Neural cell (in vitro differentiated cells): ENCODE measurements around the gene COL28A1. TPM values are rescaled to one million over a fixed set of nuclear protein-coding genes. Genes with fewer than 3 reads are reported as not detected.

Source experiments
- H2AFZ ChIP-seq: fragments of 200-600, 300-800 bp; sonication (generic), shearing (Covaris generic); 2 replicates; pipeline ENCODE4 v1.6.0; 2014; ENCODE audit warnings: low read depth, mild to moderate bottlenecking, antibody characterized with exemption, low read length, moderate library complexity
- H3F3A ChIP-seq: fragments of 200-600 bp; shearing (Covaris generic); 2 replicates; pipeline ENCODE4 v1.6.1; 2016; ENCODE audit warnings: mild to moderate bottlenecking, moderate library complexity, mixed read lengths, antibody characterized with exemption, low read length; ENCODE audit not compliant: insufficient read depth, poor library complexity, severe bottlenecking
- H3K27ac ChIP-seq: fragments of 200-600, 300-800 bp; sonication (generic), shearing (Covaris generic); 2 replicates; pipeline ENCODE4 v1.5.1; 2014; ENCODE audit warnings: mild to moderate bottlenecking, low read length, moderate library complexity
- H3K27me3 ChIP-seq: fragments of 300-800, 200-600 bp; sonication (generic), shearing (Covaris generic); 2 replicates; pipeline ENCODE4 v1.6.0; 2014; ENCODE audit warnings: mild to moderate bottlenecking, low read depth, low read length, moderate library complexity; ENCODE audit not compliant: insufficient read depth
- H3K36me3 ChIP-seq: fragments of 300-800, 200-600 bp; sonication (generic), shearing (Covaris generic); 2 replicates; pipeline ENCODE4 v1.5.1; 2014; ENCODE audit warnings: mild to moderate bottlenecking, antibody characterized with exemption, low read length, moderate library complexity; ENCODE audit not compliant: insufficient read depth
- H3K4me2 ChIP-seq: fragments of 300-800, 200-600 bp; sonication (generic), shearing (Covaris generic); 2 replicates; pipeline ENCODE4 v1.6.0; 2014; ENCODE audit warnings: mild to moderate bottlenecking, low read length
- H3K4me3 ChIP-seq: fragments of 300-800, 200-600 bp; sonication (generic), shearing (Covaris generic); 2 replicates; pipeline ENCODE4 v1.5.1; 2014; ENCODE audit warnings: mild to moderate bottlenecking, low read length, moderate library complexity
- H3K79me2 ChIP-seq: fragments of 200-600 bp; shearing (Covaris generic); replicated peaks from 2 replicates; pipeline ENCODE4 v1.6.0; 2014; ENCODE audit warnings: mild to moderate bottlenecking, low read length, moderate library complexity; ENCODE audit not compliant: insufficient read depth
- H3K9ac ChIP-seq: fragments of 300-800, 200-600 bp; sonication (generic), shearing (Covaris generic); 2 replicates; pipeline ENCODE4 v1.6.1; 2016; ENCODE audit warnings: mild to moderate bottlenecking, low read length, mixed read lengths
- H3K9me2 ChIP-seq: fragments of 200-600 bp; shearing (Covaris generic); 2 replicates; pipeline ENCODE4 v1.6.1; 2016; ENCODE audit warnings: mild to moderate bottlenecking, low read length, mixed read lengths; ENCODE audit not compliant: insufficient read depth
- H3K9me3 ChIP-seq: fragments of 200-600, 300-800 bp; sonication (generic), shearing (Covaris generic); 2 replicates; pipeline ENCODE4 v1.6.1; 2016; ENCODE audit warnings: mild to moderate bottlenecking, mixed run types, low read length, moderate library complexity, mixed read lengths
- H4K20me1 ChIP-seq: fragments of 200-600 bp; shearing (Covaris generic); 2 replicates; pipeline ENCODE4 v1.6.1; 2016; ENCODE audit warnings: mild to moderate bottlenecking, mixed run types; ENCODE audit not compliant: insufficient read depth
- EP300 ChIP-seq: fragments of 450-650 bp; conservative IDR thresholded peaks from 2 replicates; pipeline ENCODE4 v1.6.1; 2014; ENCODE audit warnings: antibody characterized with exemption, mild to moderate bottlenecking, moderate library complexity; ENCODE audit not compliant: poor library complexity, severe bottlenecking
- EZH2 ChIP-seq: fragments of 200-600, 300-800 bp; shearing (Covaris generic), sonication (generic); IDR thresholded peaks from 2 replicates; pipeline ENCODE4 v1.6.1; 2014; ENCODE audit warnings: antibody characterized with exemption, low read length, borderline replicate concordance, mild to moderate bottlenecking; ENCODE audit not compliant: insufficient read depth, poor library complexity, severe bottlenecking
- MXI1 ChIP-seq: fragments of 450-650 bp; conservative IDR thresholded peaks from 2 replicates; pipeline ENCODE4 v1.6.1; 2014; ENCODE audit warnings: antibody characterized with exemption, mild to moderate bottlenecking; ENCODE audit not compliant: poor library complexity, severe bottlenecking
- POLR2AphosphoS5 ChIP-seq: IDR thresholded peaks from 2 replicates; pipeline ENCODE4 v1.6.1; 2012
- SMC3 ChIP-seq: fragments of 450-650 bp; conservative IDR thresholded peaks from 2 replicates; pipeline ENCODE4 v1.6.1; 2014; ENCODE audit warnings: antibody characterized with exemption, mild to moderate bottlenecking, moderate library complexity; ENCODE audit not compliant: poor library complexity
- polyA plus RNA-seq: library from polyadenylated mRNA; depleted of rRNA; stranded (reverse); fragments of >200 nt; gene quantifications from 2 replicates; pipeline ENCODE4 v1.2.3, GENCODE V29; 2014
- TF ChIP-seq, protein P1 (sequence below): fragments of 450-650 bp; IDR thresholded peaks from 2 replicates; pipeline ENCODE4 v1.5.1; 2014; ENCODE audit warnings: antibody characterized with exemption, mild to moderate bottlenecking, moderate library complexity; ENCODE audit not compliant: poor library complexity, severe bottlenecking
- TF ChIP-seq, protein P2 (sequence below): IDR thresholded peaks from 2 replicates; pipeline ENCODE4 v1.6.1; 2012; ENCODE audit warnings: borderline replicate concordance

COL28A1 gene
- polyA plus RNA-seq, 1 donor from 2014 or later = 1.0 TPM

- TF ChIP-seq EZH2 (no peak), POLR2AphosphoS5 (no peak), EP300 (no peak), MXI1 (no peak)
- TF ChIP-seq, protein P1, sequence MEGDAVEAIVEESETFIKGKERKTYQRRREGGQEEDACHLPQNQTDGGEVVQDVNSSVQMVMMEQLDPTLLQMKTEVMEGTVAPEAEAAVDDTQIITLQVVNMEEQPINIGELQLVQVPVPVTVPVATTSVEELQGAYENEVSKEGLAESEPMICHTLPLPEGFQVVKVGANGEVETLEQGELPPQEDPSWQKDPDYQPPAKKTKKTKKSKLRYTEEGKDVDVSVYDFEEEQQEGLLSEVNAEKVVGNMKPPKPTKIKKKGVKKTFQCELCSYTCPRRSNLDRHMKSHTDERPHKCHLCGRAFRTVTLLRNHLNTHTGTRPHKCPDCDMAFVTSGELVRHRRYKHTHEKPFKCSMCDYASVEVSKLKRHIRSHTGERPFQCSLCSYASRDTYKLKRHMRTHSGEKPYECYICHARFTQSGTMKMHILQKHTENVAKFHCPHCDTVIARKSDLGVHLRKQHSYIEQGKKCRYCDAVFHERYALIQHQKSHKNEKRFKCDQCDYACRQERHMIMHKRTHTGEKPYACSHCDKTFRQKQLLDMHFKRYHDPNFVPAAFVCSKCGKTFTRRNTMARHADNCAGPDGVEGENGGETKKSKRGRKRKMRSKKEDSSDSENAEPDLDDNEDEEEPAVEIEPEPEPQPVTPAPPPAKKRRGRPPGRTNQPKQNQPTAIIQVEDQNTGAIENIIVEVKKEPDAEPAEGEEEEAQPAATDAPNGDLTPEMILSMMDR = no peak
- TF ChIP-seq, protein P2, sequence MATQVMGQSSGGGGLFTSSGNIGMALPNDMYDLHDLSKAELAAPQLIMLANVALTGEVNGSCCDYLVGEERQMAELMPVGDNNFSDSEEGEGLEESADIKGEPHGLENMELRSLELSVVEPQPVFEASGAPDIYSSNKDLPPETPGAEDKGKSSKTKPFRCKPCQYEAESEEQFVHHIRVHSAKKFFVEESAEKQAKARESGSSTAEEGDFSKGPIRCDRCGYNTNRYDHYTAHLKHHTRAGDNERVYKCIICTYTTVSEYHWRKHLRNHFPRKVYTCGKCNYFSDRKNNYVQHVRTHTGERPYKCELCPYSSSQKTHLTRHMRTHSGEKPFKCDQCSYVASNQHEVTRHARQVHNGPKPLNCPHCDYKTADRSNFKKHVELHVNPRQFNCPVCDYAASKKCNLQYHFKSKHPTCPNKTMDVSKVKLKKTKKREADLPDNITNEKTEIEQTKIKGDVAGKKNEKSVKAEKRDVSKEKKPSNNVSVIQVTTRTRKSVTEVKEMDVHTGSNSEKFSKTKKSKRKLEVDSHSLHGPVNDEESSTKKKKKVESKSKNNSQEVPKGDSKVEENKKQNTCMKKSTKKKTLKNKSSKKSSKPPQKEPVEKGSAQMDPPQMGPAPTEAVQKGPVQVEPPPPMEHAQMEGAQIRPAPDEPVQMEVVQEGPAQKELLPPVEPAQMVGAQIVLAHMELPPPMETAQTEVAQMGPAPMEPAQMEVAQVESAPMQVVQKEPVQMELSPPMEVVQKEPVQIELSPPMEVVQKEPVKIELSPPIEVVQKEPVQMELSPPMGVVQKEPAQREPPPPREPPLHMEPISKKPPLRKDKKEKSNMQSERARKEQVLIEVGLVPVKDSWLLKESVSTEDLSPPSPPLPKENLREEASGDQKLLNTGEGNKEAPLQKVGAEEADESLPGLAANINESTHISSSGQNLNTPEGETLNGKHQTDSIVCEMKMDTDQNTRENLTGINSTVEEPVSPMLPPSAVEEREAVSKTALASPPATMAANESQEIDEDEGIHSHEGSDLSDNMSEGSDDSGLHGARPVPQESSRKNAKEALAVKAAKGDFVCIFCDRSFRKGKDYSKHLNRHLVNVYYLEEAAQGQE = no peak
- Histone ChIP-seq H3K4me2 (no peak overlapping the region), H2AFZ (no peak overlapping the region), H3K27me3 (no peaks in the 10 kb centered on the region), H3F3A (no peaks in the 10 kb centered on the region), H3K9me3 (no peaks in the 10 kb centered on the region), H3K9me2 (no peaks in the 10 kb centered on the region), H3K36me3 (no peaks in the 10 kb centered on the region), H3K4me3 (no peak overlapping the region), H4K20me1 (no peaks in the 10 kb centered on the region), H3K9ac (no peak overlapping the region), H3K27ac (no peak overlapping the region), H3K79me2 (no peaks in the 10 kb centered on the region)
These were observed 127.5 kb downstream of the COL28A1 start for GRCh38 chr7:7408001-7408770.

DNA sequence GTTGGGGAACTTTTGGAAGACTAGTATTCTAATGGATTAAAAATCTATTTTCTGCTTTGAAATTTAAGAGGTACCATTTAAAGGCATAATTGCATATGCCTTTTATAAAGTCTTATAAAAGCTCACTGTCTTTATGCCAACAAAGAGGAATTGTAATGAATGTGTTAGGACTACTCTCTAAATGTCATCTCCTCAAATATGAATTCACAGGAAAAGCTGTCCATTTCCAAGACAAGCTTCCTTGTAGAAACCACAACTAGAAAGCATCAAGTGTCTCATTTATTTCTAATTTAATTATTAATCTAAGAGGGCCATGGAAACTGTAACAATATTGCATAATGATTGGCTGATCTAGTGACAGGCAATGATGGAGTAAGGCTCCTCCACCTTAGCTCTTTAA lies 130.2 kb downstream of the COL28A1 start:
- Histone ChIP-seq H3K4me3 (no peak overlapping the region), H3K9ac (no peak overlapping the region), H3F3A (no peaks in the 10 kb centered on the region), H3K9me2 (no peaks in the 10 kb centered on the region), H2AFZ (no peak overlapping the region), H3K4me2 (no peak overlapping the region), H3K27ac (no peak overlapping the region), H3K9me3 (no peaks in the 10 kb centered on the region), H4K20me1 (no peaks in the 10 kb centered on the region), H3K36me3 (no peaks in the 10 kb centered on the region), H3K27me3 (no peaks in the 10 kb centered on the region), H3K79me2 (no peaks in the 10 kb centered on the region)
- TF ChIP-seq EZH2 (no peak), SMC3 (no peak), MXI1 (no peak), POLR2AphosphoS5 (no peak), EP300 (no peak)
- TF ChIP-seq, protein P2 = no peak
